Activated T-helper 1 cell treated with anti-CD3 and anti-CD28 coated beads, Interleukin-2, amount 50 U/mL, for 16 hours (primary cell): ENCODE measurements around the gene MEGF11.
"Not testable (repeated sequence)": the region's sequence is repeated elsewhere in the genome, so short reads cannot be mapped to it uniquely, and the experiment has no call there.

Source experiments
- DNase-seq, 2 donors: peaks; one replicate each; pipeline ENCODE4 v3.0.0-alpha.2; 2020; ENCODE audit warnings: low read depth in 1 of 2, low spot score in 1 of 2

The MEGF11 gene

GRCh38 chr15:66014022-66014421, 239.5 kb downstream of the MEGF11 start:
- DNase-seq = no peak

DNA sequence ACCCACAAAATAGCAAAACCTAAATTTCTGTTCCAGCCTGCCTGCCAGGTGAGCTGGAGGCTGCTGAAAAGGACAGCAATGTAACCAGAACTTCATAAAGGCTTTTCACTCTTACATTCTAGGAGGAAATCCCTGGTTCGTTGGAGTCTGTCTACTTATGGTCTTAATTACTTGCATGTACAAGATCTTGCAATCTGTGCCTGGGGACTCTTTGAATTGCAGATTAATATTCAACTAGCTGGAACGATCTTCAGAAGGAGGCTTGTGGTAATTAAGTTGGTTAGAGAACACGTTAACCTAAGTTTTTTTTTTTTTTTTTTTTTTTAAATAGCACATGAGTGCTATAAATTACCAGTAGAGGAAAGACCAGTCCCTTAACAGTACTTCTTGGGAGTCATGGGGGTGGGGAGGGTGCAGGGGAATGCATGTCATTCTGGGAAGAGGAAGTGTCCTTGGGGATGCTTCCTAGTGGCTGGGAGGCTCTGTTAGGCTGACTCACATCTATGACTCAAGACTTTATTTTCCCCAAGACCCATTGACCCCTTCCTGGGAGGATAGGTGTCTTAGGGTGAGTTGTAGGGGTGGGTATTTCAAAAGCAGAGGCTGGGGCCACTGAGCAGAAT, 244.5 kb downstream of the MEGF11 start:
- no peak for DNase-seq

DNA sequence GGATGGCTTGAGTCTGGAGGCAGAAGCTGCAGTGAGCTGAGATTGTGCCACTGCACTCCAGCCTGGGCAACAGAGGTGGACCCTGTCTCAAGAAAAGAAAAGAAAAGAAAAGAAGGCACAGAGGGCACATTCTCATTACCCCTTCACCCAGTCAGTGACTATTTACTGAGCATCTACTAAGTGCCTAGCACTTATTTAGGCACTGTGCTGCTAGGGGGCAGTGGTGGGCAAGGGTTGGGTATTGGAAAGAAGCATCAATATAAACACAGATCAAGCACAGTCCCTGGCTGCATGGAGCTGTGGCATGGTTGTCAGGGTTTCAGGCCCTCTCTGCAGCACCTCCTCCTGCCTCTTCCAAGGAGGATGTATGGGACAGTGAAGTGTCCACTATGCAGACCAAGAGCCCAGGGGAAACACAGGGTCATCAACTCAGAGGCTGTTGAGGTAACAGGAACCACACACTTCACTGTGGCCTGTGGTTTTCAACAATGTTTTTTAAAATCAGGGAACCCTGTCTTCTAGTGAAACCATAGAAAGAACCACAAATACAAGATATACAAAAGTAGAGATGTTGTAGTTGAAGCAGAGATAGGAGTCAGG, 245.8 kb downstream of the MEGF11 start:
- no peak for DNase-seq

- no peak for DNase-seq
Observed at GRCh38 chr15:66006986-66007385, 246.6 kb downstream of the MEGF11 start.

GRCh38 chr15:66004618-66005262, 248.8 kb downstream of the MEGF11 start:
- no peak for DNase-seq

- DNase-seq = not testable (repeated sequence)
Observed at GRCh38 chr15:66003129-66003528, 250.4 kb downstream of the MEGF11 start.

GRCh38 chr15:66001717-66002426, 251.7 kb downstream of the MEGF11 start:
- DNase-seq = no peak

DNA sequence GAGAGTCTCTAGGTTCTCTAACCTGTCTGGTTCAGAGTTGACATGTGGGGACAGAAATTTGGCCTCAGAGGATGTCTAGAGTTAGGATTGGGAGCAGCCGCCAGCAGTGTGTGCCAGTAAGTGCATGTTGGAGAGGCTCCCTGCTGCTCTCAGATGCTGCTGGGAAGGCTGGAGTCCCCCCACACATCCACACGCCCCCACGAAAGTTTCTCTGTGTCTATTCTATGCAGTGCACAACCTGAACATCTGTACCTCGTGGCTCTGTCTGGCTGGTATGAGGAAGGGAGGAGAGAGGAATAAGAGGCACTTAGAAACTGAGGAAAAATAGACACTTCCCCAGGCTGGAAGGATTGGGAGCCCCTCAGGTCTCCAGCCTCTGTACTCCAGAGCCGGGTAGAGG, 252.5 kb downstream of the MEGF11 start:
- no peak for DNase-seq

GRCh38 chr15:65998486-65998885, 255.1 kb downstream of the MEGF11 start:
- DNase-seq = no peak

DNA sequence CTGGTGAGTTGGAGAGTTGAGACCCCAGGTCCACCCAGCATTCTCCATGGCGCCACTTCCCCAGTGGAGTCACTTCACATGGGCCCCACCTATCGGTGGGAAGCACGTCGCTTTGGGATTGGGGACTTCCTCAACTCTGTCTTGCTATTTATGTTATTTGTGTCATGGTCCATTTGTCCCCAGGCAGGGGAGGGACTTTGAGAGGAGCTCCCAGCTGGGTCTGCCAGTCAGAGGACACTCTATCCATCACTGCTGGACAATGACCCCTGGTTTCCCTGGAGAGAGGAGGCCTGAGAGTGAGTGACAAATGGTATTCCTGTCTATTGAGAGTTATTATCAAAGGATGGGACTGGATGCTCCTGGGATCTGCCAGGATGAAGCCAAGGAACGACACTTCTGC, 256.6 kb downstream of the MEGF11 start:
- no peak for DNase-seq

GRCh38 chr15:65994832-65995231, 258.7 kb downstream of the MEGF11 start:
- no peak for DNase-seq

GRCh38 chr15:65993762-65994161, 259.8 kb downstream of the MEGF11 start:
- DNase-seq = no peak

DNA sequence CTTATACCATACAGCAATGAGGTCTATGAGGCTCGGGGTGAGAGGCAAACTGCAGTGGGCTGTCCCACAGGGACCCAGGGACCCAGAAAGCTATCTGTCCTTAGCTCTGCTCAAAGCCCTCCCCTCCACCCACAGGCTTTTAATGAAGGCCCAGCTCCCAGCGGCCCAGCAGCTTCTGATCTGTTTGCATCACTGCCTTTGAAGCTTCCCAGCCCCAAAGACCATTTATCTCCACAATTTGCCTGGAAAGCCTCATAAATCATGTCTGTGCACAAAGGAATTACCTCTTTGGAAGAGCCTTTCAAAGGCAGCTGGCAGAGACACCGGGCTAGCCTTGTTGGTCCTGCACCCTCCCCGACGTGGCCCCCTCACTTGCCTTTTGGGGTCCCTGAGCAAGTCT, 260.3 kb downstream of the MEGF11 start:
- no peak for DNase-seq

DNA sequence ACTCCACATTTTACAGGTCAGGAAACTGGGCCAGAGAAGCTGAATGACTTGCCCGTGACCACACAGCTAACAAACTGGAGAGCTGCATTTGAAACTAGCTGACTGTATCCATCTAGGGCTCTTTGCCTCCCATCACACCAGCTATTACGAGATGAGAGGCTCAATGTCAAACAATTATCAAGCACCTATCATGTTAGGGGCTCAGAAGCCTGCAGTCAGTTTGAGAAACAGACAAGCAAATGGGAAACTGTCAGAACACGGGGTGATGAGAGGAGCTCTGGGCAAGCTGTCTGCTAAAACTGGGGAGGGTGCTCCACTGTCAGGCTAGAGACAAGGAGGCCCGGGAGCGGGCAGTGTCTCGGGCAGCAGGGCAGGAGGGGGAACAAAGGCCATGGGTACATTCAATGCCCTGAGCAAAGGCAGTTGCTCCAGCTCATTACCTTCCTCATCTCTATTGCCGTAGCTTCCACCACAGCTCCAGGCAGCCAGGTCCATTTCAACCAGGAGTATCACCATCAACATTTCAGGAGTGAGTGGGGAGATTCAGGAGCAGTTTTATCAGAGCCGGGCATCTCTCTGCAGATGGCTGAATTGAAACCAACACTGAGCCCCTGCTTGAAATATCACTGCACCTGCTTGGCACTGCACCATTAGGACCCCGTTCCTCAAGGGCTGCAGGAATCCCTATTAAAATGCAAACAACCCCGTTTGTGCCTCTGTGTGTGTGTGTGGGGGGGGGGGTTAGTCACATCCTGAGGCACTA, 261.6 kb downstream of the MEGF11 start:
- no peak for DNase-seq

GRCh38 chr15:65990298-65990981, 263.1 kb downstream of the MEGF11 start:
- no peak for DNase-seq

- DNase-seq = no peak
Observed at GRCh38 chr15:65987100-65987499, 266.4 kb downstream of the MEGF11 start.

DNA sequence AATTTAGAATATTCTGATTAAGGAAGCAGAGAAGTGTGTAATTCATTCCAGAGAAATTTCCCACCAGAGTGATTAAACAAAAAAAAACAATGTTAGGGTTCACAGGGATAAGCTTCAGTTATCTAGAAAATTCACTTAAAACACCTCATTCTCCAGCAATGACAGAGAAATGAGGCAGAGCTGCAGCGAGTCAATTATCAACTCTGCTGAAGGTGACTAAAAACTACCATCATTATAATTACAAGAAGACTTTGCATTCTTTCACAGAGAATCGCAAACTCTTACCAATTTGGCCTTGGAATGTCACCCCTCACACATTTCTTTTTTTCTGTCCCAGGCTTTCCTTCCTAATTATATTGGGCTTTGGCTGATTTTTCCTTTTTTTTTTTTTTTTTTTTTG, 267.1 kb downstream of the MEGF11 start:
- no peak for DNase-seq

DNA sequence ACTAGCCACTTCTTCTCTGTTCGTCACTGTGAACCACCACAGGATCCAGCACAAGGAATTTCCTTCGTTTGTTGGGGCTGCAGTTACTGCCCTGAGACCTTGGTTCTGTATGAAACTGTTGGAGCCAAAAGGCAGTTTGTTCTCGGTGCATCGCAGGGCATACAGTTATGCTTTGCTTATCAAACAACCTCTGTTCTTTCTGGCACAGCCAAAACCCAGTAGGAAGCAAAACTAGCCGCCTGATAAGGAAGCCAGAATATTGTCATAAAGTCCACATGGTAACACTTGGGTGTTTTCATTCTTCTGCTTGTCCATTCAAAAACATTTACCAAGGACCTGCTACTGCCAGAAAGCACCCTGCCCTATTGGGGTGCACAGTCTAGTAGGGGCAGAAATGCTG, 268.2 kb downstream of the MEGF11 start:
- no peak for DNase-seq

DNA sequence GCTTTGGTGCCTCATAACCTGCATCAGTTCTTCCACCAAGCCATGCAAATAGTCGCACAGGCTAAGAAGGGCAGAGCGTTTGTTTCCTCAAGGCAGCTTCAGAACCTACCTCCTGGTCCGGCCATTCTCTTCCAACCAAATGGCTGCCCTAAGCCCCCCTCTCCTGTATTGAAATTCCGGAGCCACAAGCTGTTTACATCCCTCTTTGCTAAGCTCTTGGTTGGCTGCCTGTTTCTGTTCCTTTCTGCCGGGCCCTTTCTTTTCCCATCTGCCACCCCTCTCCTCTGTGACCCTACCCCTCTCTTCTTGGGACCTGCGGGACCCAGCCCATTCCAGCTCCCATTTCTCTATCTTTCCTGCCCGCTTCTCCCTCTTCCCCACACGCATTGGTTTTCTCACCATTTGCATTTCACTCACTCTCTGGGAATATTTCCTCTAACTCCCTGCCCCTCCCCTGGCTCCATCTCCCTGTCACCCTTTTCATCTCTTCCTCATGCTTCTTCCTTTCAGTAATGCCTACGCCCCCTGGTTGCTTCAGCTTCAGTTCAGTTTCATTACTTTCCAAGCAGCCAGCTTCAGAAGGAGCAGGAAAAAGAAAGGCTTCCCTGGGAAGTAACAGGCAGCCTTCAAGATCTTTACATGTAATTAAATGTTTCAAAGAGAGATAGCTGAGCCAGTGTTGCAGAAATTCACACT, 270.8 kb downstream of the MEGF11 start:
- DNase-seq = no peak
